Keratinocyte (primary cell): ENCODE measurements around the gene RAB3IL1. TPM values are rescaled to one million over a fixed set of nuclear protein-coding genes. Genes with fewer than 3 reads are reported as not detected.
"Not testable (repeated sequence)": the region's sequence is repeated elsewhere in the genome, so short reads cannot be mapped to it uniquely, and the experiment has no call there.

ENCODE experiments used
- DNase-seq: peaks from one replicate; pipeline ENCODE4 v3.0.0-alpha.2; 2011; ENCODE audit warnings: low read depth, missing footprints, low spot score
- FAIRE-seq: peaks from 2 replicates; lab custom pipeline; 2011; peaks lifted over from hg19 to GRCh38; lab: Jason Lieb, UNC
- H2AFZ ChIP-seq: 2 replicates; pipeline ENCODE4 v1.6.0; 2012; ENCODE audit warnings: low read length, control low read depth, inconsistent platforms; ENCODE audit not compliant: control insufficient read depth
- H3K27ac ChIP-seq: 2 replicates; pipeline ENCODE4 v1.5.1; 2011; ENCODE audit warnings: low read length; ENCODE audit not compliant: control insufficient read depth, insufficient read depth
- H3K27me3 ChIP-seq: 3 replicates; pipeline ENCODE4 v1.6.0; 2011; ENCODE audit warnings: low read length; ENCODE audit not compliant: control insufficient read depth, insufficient read depth; ENCODE audit errors: extremely low read depth
- H3K36me3 ChIP-seq, 2 experiments: 2 replicates in 1 of 2; 3 replicates in 1 of 2; pipeline ENCODE4 v1.5.1; 2011; ENCODE audit warnings: low read length in 2 of 2, mild to moderate bottlenecking in 1 of 2; ENCODE audit not compliant: control insufficient read depth in 2 of 2, insufficient read depth in 2 of 2; ENCODE audit errors: extremely low read depth in 1 of 2
- H3K4me1 ChIP-seq: 3 replicates; pipeline ENCODE4 v1.5.1; 2011; ENCODE audit warnings: low read length; ENCODE audit not compliant: control insufficient read depth, insufficient read depth; ENCODE audit errors: extremely low read depth
- H3K4me2 ChIP-seq: 3 replicates; pipeline ENCODE4 v1.6.0; 2011; ENCODE audit warnings: low read depth, low read length; ENCODE audit not compliant: control insufficient read depth, insufficient read depth; ENCODE audit errors: extremely low read depth
- H3K4me3 ChIP-seq, 3 experiments: fragments of 200-600 bp in 1 of 3; sonication (generic) in 1 of 3; 2 replicates in 2 of 3; 3 replicates in 1 of 3; pipeline ENCODE4 v1.5.1; 2011 to 2016; ENCODE audit warnings: low read length in 3 of 3, mild to moderate bottlenecking in 3 of 3, control low read depth in 2 of 3, inconsistent platforms in 1 of 3, low read depth in 1 of 3, mixed read lengths in 1 of 3, mixed run types in 1 of 3, moderate library complexity in 1 of 3; ENCODE audit not compliant: control insufficient read depth in 2 of 3, insufficient read depth in 2 of 3; ENCODE audit errors: extremely low read depth in 1 of 3
- H3K79me2 ChIP-seq: 2 replicates; pipeline ENCODE4 v1.6.0; 2012; ENCODE audit warnings: low read length; ENCODE audit not compliant: control insufficient read depth, insufficient read depth
- H3K9ac ChIP-seq: 3 replicates; pipeline ENCODE4 v1.6.0; 2011; ENCODE audit warnings: low read length; ENCODE audit not compliant: control insufficient read depth, insufficient read depth; ENCODE audit errors: extremely low read depth
- H3K9me1 ChIP-seq: 3 replicates; pipeline ENCODE4 v1.6.0; 2011; ENCODE audit warnings: low read length; ENCODE audit not compliant: control insufficient read depth, insufficient read depth; ENCODE audit errors: extremely low read depth
- H3K9me3 ChIP-seq: 2 replicates; pipeline ENCODE4 v1.5.1; 2012; ENCODE audit warnings: low read depth, low read length; ENCODE audit not compliant: control insufficient read depth
- H4K20me1 ChIP-seq: 3 replicates; pipeline ENCODE4 v1.6.0; 2011; ENCODE audit warnings: low read length; ENCODE audit not compliant: control insufficient read depth, insufficient read depth; ENCODE audit errors: extremely low read depth
- EZH2 ChIP-seq: IDR thresholded peaks from one replicate; pipeline ENCODE4 v1.6.1; 2012; ENCODE audit warnings: inconsistent platforms, mild to moderate bottlenecking, low read length, moderate library complexity
- dilution Hi-C: fragments of 300-500 bp; cut with MboI; formaldehyde crosslinking; loops from one replicate; pipeline ENCODE4 v1.7.0; 2020; ENCODE audit warnings: low sequenced_read_pairs; ENCODE audit not compliant: extremely low pct_ligation_motif_present
- polyA minus RNA-seq, 3 experiments: library from RNA; depleted of rRNA, polyadenylated mRNA; stranded (reverse); fragments of >200 nt; gene quantifications; 1 replicate in 1 of 3; 2 replicates in 1 of 3; 3 replicates in 1 of 3; pipeline ENCODE4 v1.2.3, GENCODE V29; 2011
- polyA plus RNA-seq, 5 experiments: library from polyadenylated mRNA; depleted of rRNA in 3 of 5; stranded (reverse) in 3 of 5; stranded (forward) in 1 of 5; unstranded in 1 of 5; fragments of >200 nt; gene quantifications; 1 replicate in 1 of 5; 2 replicates in 3 of 5; 3 replicates in 1 of 5; pipeline versions ENCODE4 v1.2.1 to v1.2.3, GENCODE V29; 2011 to 2012; ENCODE audit warnings: missing spikeins in 2 of 5, low read depth in 1 of 5, low replicate concordance in 1 of 5
- TF ChIP-seq, protein P1 (sequence below), 3 experiments: IDR thresholded peaks in 1 of 3; conservative IDR thresholded peaks in 1 of 3; optimal IDR thresholded peaks in 1 of 3; 2 replicates in 2 of 3; 3 replicates in 1 of 3; pipeline versions ENCODE3 to v1.5.1; 2011; ENCODE audit warnings: low read length in 3 of 3, mild to moderate bottlenecking in 3 of 3, moderate library complexity in 2 of 3, control low read depth in 1 of 3, inconsistent platforms in 1 of 3; ENCODE audit not compliant: insufficient read depth in 2 of 3; ENCODE audit errors: extremely low read depth in 1 of 3

Gene RAB3IL1, protein sequence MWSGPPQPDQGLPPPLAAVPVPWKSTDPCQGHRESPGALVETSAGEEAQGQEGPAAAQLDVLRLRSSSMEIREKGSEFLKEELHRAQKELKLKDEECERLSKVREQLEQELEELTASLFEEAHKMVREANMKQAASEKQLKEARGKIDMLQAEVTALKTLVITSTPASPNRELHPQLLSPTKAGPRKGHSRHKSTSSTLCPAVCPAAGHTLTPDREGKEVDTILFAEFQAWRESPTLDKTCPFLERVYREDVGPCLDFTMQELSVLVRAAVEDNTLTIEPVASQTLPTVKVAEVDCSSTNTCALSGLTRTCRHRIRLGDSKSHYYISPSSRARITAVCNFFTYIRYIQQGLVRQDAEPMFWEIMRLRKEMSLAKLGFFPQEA
- 0.31 to 0.66 TPM (median 0.32 TPM) in 3 replicates for polyA plus RNA-seq
- 0.81 TPM for polyA plus RNA-seq (2011; ENCODE audit: low read depth)
- polyA plus RNA-seq (2011; cell fraction: cytosol; rRNA removed) = 0.35 and 1.0 TPM in 2 replicates
- 0.50 and 0.92 TPM in 2 replicates for polyA plus RNA-seq (2011; cell fraction: nucleus; rRNA removed)
- 0.52 and 0.79 TPM in 2 replicates for polyA plus RNA-seq (2012; ENCODE audit: low replicate concordance)
- 0.10 to 0.30 TPM (median 0.13 TPM) in 3 replicates for polyA minus RNA-seq
- polyA minus RNA-seq (2011; cell fraction: cytosol; rRNA and poly(A)+ RNA removed) = 1.2 TPM
- polyA minus RNA-seq (2011; cell fraction: nucleus; rRNA and poly(A)+ RNA removed) = 0.21 and 0.70 TPM in 2 replicates

DNA sequence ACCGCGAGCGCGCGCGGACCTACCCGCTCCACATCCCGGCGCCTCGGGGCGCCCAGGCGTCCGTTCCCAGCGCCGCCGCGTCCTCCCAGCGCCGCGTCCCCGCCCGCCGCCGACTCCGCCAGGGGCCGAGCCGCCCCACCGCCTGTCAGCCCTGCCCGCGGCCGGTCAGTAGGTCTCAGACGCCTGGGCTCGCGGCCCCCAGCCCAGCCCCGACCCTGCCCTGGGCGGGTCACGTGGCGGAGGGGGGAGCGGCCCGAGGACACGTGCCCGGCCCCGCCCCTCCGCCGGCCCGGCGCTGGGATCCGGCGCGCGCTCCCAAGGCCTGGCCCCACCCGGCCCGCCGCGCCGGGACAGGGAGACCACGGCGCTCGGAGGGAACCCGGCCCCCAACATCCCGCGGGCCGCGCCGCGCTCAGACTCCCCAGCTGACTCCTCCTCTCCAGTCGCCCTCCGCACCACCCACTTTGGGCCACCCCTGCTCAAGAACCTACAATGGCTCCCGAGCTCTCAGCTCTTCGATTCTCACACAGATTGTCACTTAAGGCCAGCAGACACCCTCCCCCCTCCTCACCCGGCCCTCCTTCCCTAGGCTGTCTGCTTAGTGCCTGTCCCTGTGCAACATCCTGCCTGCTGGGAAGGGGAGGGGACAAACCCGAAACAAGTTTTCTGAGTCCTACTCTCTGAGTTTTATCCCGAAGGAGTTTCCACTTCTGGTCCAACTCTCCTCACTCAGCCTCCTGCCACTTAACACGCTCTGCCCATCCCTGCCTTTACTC is at the start of gene RAB3IL1:
TSS of gene RAB3IL1 (minus strand) at position 233 of the 776 bp plus-strand sequence. CDS start at position 34, 199 bp downstream.
- Histone ChIP-seq H2AFZ (peak within 1 kb of the TSS; percentile 53), H3K9me1 (no peaks in the 10 kb centered on the region), H3K9me3 (no peaks in the 10 kb centered on the region), H3K27ac (no peak within 1 kb of the TSS), H3K36me3 (no peaks in the 10 kb centered on the region), H3K4me1 (no peaks in the 10 kb centered on the region), H3K4me2 (peak within 1 kb of the TSS; percentile 87), H3K79me2 (no peaks in the 10 kb centered on the region), H3K4me3 (peak within 1 kb of the TSS; percentile 38 to 57 (median 52)), H3K9ac (peak within 1 kb of the TSS; percentile 56), H3K27me3 (peaks cover 48% of the 10 kb centered on the region), H4K20me1 (no peaks in the 10 kb centered on the region)
- DNase-seq (no peak), FAIRE-seq (no peak)
- dilution Hi-C loops = loop anchor here (25.0 kb wide), 1 partner anchor 170 kb away; no protein-coding TSS in a partner anchor
- peak; percentile 41 for TF ChIP-seq EZH2
- TF ChIP-seq, protein P1, sequence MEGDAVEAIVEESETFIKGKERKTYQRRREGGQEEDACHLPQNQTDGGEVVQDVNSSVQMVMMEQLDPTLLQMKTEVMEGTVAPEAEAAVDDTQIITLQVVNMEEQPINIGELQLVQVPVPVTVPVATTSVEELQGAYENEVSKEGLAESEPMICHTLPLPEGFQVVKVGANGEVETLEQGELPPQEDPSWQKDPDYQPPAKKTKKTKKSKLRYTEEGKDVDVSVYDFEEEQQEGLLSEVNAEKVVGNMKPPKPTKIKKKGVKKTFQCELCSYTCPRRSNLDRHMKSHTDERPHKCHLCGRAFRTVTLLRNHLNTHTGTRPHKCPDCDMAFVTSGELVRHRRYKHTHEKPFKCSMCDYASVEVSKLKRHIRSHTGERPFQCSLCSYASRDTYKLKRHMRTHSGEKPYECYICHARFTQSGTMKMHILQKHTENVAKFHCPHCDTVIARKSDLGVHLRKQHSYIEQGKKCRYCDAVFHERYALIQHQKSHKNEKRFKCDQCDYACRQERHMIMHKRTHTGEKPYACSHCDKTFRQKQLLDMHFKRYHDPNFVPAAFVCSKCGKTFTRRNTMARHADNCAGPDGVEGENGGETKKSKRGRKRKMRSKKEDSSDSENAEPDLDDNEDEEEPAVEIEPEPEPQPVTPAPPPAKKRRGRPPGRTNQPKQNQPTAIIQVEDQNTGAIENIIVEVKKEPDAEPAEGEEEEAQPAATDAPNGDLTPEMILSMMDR (optimal IDR thresholded peaks at IDR 0.05 in 1 of 3, IDR thresholded peaks at IDR 0.05 in 1 of 3, conservative IDR thresholded peaks at IDR 0.05 in 1 of 3; ENCODE audit: extremely low read depth in 1 of 3, insufficient read depth in 2 of 3, low read length in 3 of 3) = no peak

DNA sequence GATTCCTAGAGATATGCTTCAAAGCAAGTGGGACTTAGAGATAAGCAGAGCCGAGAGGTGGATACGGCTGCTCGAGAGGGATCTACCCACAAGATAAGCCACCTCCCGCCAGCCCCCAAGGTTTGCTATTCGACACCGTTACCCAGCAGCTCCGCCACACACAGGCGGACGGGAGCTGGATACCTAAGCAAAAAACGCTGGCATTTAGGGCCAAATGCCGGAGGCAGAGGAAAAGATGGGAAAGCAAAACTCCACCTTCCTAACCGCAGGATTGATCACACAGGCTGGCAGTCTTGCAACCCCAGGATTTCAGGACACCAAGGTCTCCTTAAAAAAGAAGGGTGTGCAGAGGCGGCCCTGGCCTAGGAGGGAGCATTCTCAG is 49.4 kb upstream of the RAB3IL1 start:
- no peaks in the 10 kb centered on the region for H3K9me1 ChIP-seq
- dilution Hi-C loops = no loop called here
- no peaks in the 10 kb centered on the region for H3K27me3 ChIP-seq
- H3K4me1 ChIP-seq = peaks cover 50% of the 10 kb centered on the region
- H3K4me3 ChIP-seq = peak overlapping the region; percentile 82 to 96 (median 93)
- peak overlapping the region; percentile 89 for H3K9ac ChIP-seq
- peak overlapping the region; percentile 96 for H3K27ac ChIP-seq
- H3K4me2 ChIP-seq = peak overlapping the region; percentile 85
- DNase-seq (no peak), FAIRE-seq (no peak)
- no peaks in the 10 kb centered on the region for H3K9me3 ChIP-seq
- peaks cover 25% of the 10 kb centered on the region for H4K20me1 ChIP-seq
- H3K79me2 ChIP-seq = peaks cover 20% of the 10 kb centered on the region
- H3K36me3 ChIP-seq = peaks cover 12 to 26% of the 10 kb centered on the region in 2 experiments
- TF ChIP-seq, protein P1 (optimal IDR thresholded peaks at IDR 0.05 in 1 of 3, IDR thresholded peaks at IDR 0.05 in 1 of 3, conservative IDR thresholded peaks at IDR 0.05 in 1 of 3; ENCODE audit: extremely low read depth in 1 of 3, insufficient read depth in 2 of 3, low read length in 3 of 3) = no peak
- TF ChIP-seq EZH2 = no peak
- H2AFZ ChIP-seq = no peak overlapping the region

DNA sequence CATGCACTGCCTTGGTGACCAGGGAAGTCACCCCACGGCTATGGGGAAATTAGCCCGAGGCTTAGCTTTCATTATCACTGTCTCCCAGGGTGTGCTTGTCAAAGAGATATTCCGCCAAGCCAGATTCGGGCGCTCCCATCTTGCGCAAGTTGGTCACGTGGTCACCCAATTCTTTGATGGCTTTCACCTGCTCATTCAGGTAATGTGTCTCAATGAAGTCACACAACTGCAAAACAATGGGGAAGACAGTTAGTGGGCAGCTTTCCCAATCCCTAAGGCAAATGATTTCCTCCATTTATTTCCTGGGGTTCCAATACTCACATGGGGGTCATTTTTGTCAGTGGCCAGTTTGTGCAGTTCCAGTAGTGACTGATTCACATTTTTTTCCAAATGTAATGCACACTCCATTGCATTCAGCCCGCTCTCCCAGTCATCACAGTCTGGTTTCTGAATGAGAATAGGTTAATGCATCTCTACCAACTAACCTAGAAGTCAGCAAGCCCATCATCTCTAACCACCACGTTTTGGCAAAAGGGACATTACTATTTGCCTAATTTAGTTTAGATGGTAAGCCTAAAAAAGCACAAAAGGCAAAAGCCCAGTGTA is 47.4 kb upstream of the RAB3IL1 start:
- H3K27me3 ChIP-seq, H3K9me3 ChIP-seq, DNase-seq, dilution Hi-C loops, H2AFZ ChIP-seq, FAIRE-seq, H3K9me1 ChIP-seq: not testable (repeated sequence)
- H3K36me3 ChIP-seq = peaks cover 12 to 26% of the 10 kb centered on the region in 2 experiments
- peak overlapping the region; percentile 24 for H3K27ac ChIP-seq
- peak overlapping the region; percentile 82 to 96 (median 93) for H3K4me3 ChIP-seq
- peak overlapping the region; percentile 85 for H3K4me2 ChIP-seq
- H3K79me2 ChIP-seq = peaks cover 20% of the 10 kb centered on the region
- H3K4me1 ChIP-seq = peaks cover 31% of the 10 kb centered on the region
- H4K20me1 ChIP-seq = peaks cover 25% of the 10 kb centered on the region
- peak overlapping the region; percentile 89 for H3K9ac ChIP-seq
